Spleen (tissue), 11 donors: ENCODE data around the gene TRIAP1. TPM values are rescaled to one million over a fixed set of nuclear protein-coding genes. Genes with fewer than 3 reads are reported as not detected.

Experiments
- DNase-seq: peaks from one replicate; pipeline ENCODE4 v3.0.0-alpha.2; 2020
- H3K27ac ChIP-seq, 8 donors: fragments of 200-600 bp; sonication (generic) in 7 of 8; 1 replicate in 4 of 8; 2 replicates in 4 of 8; pipeline versions ENCODE4 v1.5.0 to v1.8.0; 2016 to 2021; ENCODE audit warnings: inconsistent platforms in 4 of 8, mild to moderate bottlenecking in 4 of 8, moderate library complexity in 1 of 8
- H3K27me3 ChIP-seq, 7 donors: fragments of 200-600 bp; sonication (generic) in 6 of 7; replicated peaks in 1 of 7; 1 replicate in 4 of 7; 2 replicates in 3 of 7; pipeline versions ENCODE4 v1.5.0 to v1.8.0; 2016 to 2021; ENCODE audit warnings: inconsistent platforms in 3 of 7, mild to moderate bottlenecking in 1 of 7
- H3K36me3 ChIP-seq, 6 donors: fragments of 200-600 bp; sonication (generic) in 5 of 6; 1 replicate in 4 of 6; 2 replicates in 2 of 6; pipeline versions ENCODE4 v1.5.0 to v1.8.0; 2016 to 2021; ENCODE audit warnings: inconsistent platforms in 2 of 6
- H3K4me1 ChIP-seq, 6 donors: fragments of 200-600 bp; sonication (generic) in 5 of 6; 1 replicate in 3 of 6; 2 replicates in 3 of 6; pipeline versions ENCODE4 v1.5.0 to v1.8.0; 2016 to 2021; ENCODE audit warnings: inconsistent platforms in 3 of 6
- H3K4me3 ChIP-seq, 8 donors: fragments of 200-600 bp; sonication (generic) in 7 of 8; 1 replicate in 4 of 8; 2 replicates in 4 of 8; pipeline versions ENCODE4 v1.5.0 to v1.8.0; 2016 to 2021; ENCODE audit warnings: inconsistent platforms in 4 of 8, mild to moderate bottlenecking in 4 of 8, moderate library complexity in 2 of 8
- H3K9me3 ChIP-seq, 8 donors: fragments of 200-600 bp; sonication (generic) in 7 of 8; 1 replicate in 4 of 8; 2 replicates in 4 of 8; pipeline versions ENCODE4 v1.5.0 to v1.8.0; 2016 to 2021; ENCODE audit warnings: inconsistent platforms in 4 of 8
- POLR2A ChIP-seq, 3 donors: fragments of 450-650 bp; IDR thresholded peaks; one replicate each; pipeline ENCODE4 v1.5.1; 2017; ENCODE audit warnings: antibody characterized with exemption in 3 of 3, mild to moderate bottlenecking in 1 of 3
- POLR2AphosphoS5 ChIP-seq, 3 donors: sonication (generic); formaldehyde crosslinking; IDR thresholded peaks; one replicate each; pipeline ENCODE4 v1.5.1; 2017; ENCODE audit warnings: antibody characterized with exemption in 3 of 3
- WGBS, 5 donors: extraction: QIAGEN DNeasy Blood & Tissue Kit in 3 of 5; methylation state at CpG; one replicate each; pipeline versions ENCODE4 v1.1.5 to v1.1.7; 2013 to 2018; 5-methylcytosine and 5-hydroxymethylcytosine counted together
- intact Hi-C: fragments of 100-400 bp; cut with DNase I; formaldehyde crosslinking; loops from one replicate; pipeline ENCODE4 v1.15.0; 2023; ENCODE audit warnings: low total_unique reads
- polyA plus RNA-seq, 3 donors: library from polyadenylated mRNA; stranded (reverse); fragments of 200-250 nt; gene quantifications; one replicate each; pipeline ENCODE4 v1.2.1, GENCODE V29; 2013
- total RNA-seq, 7 donors: library from RNA; depleted of rRNA in 3 of 7; stranded (reverse); fragments of >200 nt in 3 of 7; fragmentation: NEBNext Ultra II Directional in 4 of 7; extraction: Animal tissue kit (Norgen Biotek cat#: 25700) in 4 of 7; gene quantifications; one replicate each; pipeline versions ENCODE4 v1.1.0 to v1.2.1, GENCODE V29; 2016 to 2021
- TF ChIP-seq, protein P1 (sequence below), 11 experiments: fragments of 200-600 bp in 7 of 11; fragments of 450-650 bp in 4 of 11; sonication (generic) in 4 of 11; IDR thresholded peaks in 8 of 11; conservative IDR thresholded peaks in 3 of 11; 1 replicate in 7 of 11; 2 replicates in 4 of 11; pipeline versions ENCODE4 v1.4.0 to v1.8.0; 2016 to 2021; ENCODE audit warnings: antibody characterized with exemption in 11 of 11, inconsistent platforms in 4 of 11, mild to moderate bottlenecking in 1 of 11
- donor health status: healthy with polysubstance abuse.
- donor health status: DM: no; HTN: no; CAD: no; lungs with moderate emphysema.
- donor health status: DM: no; HTN: no; CAD: no.
- donor health status: Bipolar disorder and iron deficiency.
- donor health status: healthy.
- donor health status: DM: no; HTN: no; CAD: no.
- donor health status: DM: yes; HTN: yes; CAD: no.

Gene TRIAP1
- total and polyA plus RNA-seq, 10 donors: 10.2 to 35.9 (median 14.9) TPM

DNA sequence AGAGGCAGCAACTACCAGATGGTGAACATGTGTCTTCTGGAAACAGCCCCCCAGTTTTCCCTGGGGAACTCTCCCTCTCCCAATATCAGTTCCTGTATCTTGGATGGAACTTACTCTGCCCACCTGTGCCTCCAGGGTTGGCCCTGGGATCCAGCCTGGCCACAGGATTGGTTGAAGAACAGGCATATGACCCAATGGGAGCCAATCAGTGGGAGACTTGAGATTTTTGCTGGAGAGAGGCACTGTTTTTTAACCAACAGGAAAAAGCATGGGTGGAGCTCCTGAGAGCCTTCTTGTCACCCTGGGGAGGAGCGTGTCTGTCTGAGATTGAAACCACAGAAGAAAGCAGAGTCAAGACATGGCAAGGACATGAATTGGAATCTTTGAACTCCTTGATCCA, 41.9 kb downstream of the TRIAP1 start:
- Histone ChIP-seq H3K4me1 (no peaks in the 10 kb centered on the region), H3K9me3 (no peaks in the 10 kb centered on the region), H3K4me3 (no peak overlapping the region), H3K36me3 (no peaks in the 10 kb centered on the region), H3K27ac (no peak overlapping the region), H3K27me3 (peaks cover 0 to 47% (median 0%) of the 10 kb centered on the region in 7 donors)
- intact Hi-C loops: no loop called here
- DNase-seq: no peak
- TF ChIP-seq POLR2AphosphoS5 (IDR thresholded peaks at IDR 0.05): no peak
- no peak for TF ChIP-seq POLR2A (IDR thresholded peaks at IDR 0.05)
- 41 to 64% (median 56%) methylated on average over 1 of the region's 1 CpG for WGBS, 5 donors

DNA sequence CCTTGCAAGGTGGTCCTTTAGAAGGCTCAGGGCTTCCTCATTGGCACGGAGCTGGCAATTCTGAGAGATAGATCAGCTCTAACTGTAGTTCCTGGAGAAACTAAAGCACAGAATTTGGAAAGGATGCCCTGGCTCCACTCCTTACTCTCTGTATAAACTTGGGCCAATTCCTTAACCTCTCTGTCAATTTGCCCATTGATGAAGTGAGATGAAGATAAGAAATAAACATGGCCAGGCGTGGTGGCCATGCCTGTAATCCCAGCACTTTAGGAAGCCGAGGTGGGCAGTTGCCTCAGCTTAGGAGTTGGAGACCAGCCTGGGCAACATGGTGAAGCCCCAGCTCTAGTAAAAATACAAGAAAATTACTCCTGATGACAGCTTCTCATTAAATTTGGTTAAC, 42.3 kb downstream of the TRIAP1 start:
- no peak for DNase-seq
- no peak overlapping the region for H3K4me3 ChIP-seq
- peaks cover 0 to 51% (median 0%) of the 10 kb centered on the region in 7 donors for H3K27me3 ChIP-seq
- intact Hi-C loops: no loop called here
- H3K4me1 ChIP-seq: no peaks in the 10 kb centered on the region
- H3K9me3 ChIP-seq: no peaks in the 10 kb centered on the region
- H3K36me3 ChIP-seq: no peaks in the 10 kb centered on the region
- WGBS, 5 donors: 71 to 84% (median 80%) methylated on average over 2 to 3 of the region's 3 CpGs
- H3K27ac ChIP-seq: no peak overlapping the region
- TF ChIP-seq, protein P1, sequence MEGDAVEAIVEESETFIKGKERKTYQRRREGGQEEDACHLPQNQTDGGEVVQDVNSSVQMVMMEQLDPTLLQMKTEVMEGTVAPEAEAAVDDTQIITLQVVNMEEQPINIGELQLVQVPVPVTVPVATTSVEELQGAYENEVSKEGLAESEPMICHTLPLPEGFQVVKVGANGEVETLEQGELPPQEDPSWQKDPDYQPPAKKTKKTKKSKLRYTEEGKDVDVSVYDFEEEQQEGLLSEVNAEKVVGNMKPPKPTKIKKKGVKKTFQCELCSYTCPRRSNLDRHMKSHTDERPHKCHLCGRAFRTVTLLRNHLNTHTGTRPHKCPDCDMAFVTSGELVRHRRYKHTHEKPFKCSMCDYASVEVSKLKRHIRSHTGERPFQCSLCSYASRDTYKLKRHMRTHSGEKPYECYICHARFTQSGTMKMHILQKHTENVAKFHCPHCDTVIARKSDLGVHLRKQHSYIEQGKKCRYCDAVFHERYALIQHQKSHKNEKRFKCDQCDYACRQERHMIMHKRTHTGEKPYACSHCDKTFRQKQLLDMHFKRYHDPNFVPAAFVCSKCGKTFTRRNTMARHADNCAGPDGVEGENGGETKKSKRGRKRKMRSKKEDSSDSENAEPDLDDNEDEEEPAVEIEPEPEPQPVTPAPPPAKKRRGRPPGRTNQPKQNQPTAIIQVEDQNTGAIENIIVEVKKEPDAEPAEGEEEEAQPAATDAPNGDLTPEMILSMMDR (IDR thresholded peaks at IDR 0.05 in 8 of 11, conservative IDR thresholded peaks at IDR 0.05 in 3 of 11): no peak
- TF ChIP-seq POLR2AphosphoS5 (IDR thresholded peaks at IDR 0.05) (no peak), POLR2A (IDR thresholded peaks at IDR 0.05) (no peak)

DNA sequence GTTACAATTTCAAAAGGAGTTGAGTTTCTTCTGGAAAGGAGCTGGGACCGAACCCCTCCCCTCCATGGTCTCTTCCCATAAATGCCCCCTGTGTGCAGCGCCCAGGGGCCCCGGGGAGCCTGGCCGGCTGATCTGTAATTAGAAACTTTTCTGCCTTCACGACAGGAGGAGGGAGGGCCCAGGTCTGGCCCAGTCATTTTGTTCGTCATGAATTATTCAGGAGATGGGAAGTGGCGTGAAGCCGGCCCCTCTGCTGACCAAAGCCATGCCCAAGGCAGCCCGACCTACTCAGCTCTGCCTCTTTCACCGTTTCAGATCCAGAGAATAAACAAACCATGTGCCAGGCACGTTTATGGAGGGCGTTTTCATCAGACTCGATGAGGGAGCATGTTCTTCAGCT, 44.0 kb downstream of the TRIAP1 start:
- peaks cover 0 to 64% (median 10%) of the 10 kb centered on the region in 7 donors for H3K27me3 ChIP-seq
- no peak overlapping the region for H3K4me3 ChIP-seq
- DNase-seq: no peak
- no peaks in the 10 kb centered on the region for H3K36me3 ChIP-seq
- intact Hi-C loops: no loop called here
- 38 to 58% (median 47%) methylated on average over 13 of the region's 13 CpGs for WGBS, 5 donors
- H3K9me3 ChIP-seq: no peaks in the 10 kb centered on the region
- H3K27ac ChIP-seq: no peak overlapping the region
- H3K4me1 ChIP-seq: no peaks in the 10 kb centered on the region
- TF ChIP-seq POLR2A (IDR thresholded peaks at IDR 0.05) (no peak), POLR2AphosphoS5 (IDR thresholded peaks at IDR 0.05) (no peak)
- TF ChIP-seq, protein P1 (IDR thresholded peaks at IDR 0.05 in 8 of 11, conservative IDR thresholded peaks at IDR 0.05 in 3 of 11): no peak

DNA sequence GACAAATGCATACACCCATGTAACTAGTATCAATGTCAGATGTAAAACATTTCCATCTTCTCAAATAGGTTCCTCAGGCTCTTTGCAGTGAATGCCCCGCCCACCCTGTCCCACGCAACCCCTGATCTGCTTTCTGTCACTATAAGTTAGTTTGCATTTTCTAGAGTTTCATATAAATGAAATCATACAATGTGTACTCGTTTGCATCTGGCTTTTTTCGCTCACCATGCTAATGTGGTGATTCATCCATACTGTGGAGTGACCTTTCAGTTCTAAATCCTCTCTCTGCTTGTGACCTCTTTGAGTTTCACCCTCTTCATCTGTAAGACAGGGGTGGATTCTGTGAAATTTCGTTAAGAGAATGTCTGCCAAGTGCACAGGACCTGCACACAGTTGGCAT, 46.7 kb downstream of the TRIAP1 start:
- Histone ChIP-seq H3K4me1 (peaks cover 0 to 5% (median 0%) of the 10 kb centered on the region in 6 donors), H3K9me3 (no peaks in the 10 kb centered on the region), H3K4me3 (no peak overlapping the region), H3K27ac (no peak overlapping the region), H3K36me3 (no peaks in the 10 kb centered on the region), H3K27me3 (peaks cover 0 to 90% (median 10%) of the 10 kb centered on the region in 7 donors)
- WGBS, 5 donors: 62 to 72% (median 68%) methylated on average over 5 of the region's 5 CpGs
- intact Hi-C loops: no loop called here
- TF ChIP-seq POLR2A (IDR thresholded peaks at IDR 0.05): no peak
- no peak for TF ChIP-seq POLR2AphosphoS5 (IDR thresholded peaks at IDR 0.05)
- TF ChIP-seq, protein P1 (IDR thresholded peaks at IDR 0.05 in 8 of 11, conservative IDR thresholded peaks at IDR 0.05 in 3 of 11): no peak
- DNase-seq: no peak
